Esophagus mucosa (tissue), 1 donor: ENCODE data around the gene LSM7. TPM values are rescaled to one million over a fixed set of nuclear protein-coding genes. Genes with fewer than 3 reads are reported as not detected.
A peak's percentile ranks its signal among the peaks of the same experiment; 100 is the strongest.
"Not testable (repeated sequence)": the region's sequence is repeated elsewhere in the genome, so short reads cannot be mapped to it uniquely, and the experiment has no call there.

ENCODE experiments used
- ATAC-seq: fragments of 200-7000 bp; cut with Tn5 transposase; one replicate; pipeline ENCODE4 v1.9.1; 2020
- total RNA-seq: library from RNA; stranded (reverse); gene quantifications from one replicate; pipeline ENCODE4 v1.2.4, GENCODE V29; 2023
- donor health status: DM: yes; HTN: yes; CAD: no.

Gene LSM7
- total RNA-seq, 1 donor from 2014 or later, result 98.9 TPM

- no peak for ATAC-seq
Observed at GRCh38 chr19:2355168-2356035, 27.0 kb upstream of the LSM7 start.

GRCh38 chr19:2354670-2355069 lies 26.3 kb upstream of the LSM7 start:
- no peak for ATAC-seq

DNA sequence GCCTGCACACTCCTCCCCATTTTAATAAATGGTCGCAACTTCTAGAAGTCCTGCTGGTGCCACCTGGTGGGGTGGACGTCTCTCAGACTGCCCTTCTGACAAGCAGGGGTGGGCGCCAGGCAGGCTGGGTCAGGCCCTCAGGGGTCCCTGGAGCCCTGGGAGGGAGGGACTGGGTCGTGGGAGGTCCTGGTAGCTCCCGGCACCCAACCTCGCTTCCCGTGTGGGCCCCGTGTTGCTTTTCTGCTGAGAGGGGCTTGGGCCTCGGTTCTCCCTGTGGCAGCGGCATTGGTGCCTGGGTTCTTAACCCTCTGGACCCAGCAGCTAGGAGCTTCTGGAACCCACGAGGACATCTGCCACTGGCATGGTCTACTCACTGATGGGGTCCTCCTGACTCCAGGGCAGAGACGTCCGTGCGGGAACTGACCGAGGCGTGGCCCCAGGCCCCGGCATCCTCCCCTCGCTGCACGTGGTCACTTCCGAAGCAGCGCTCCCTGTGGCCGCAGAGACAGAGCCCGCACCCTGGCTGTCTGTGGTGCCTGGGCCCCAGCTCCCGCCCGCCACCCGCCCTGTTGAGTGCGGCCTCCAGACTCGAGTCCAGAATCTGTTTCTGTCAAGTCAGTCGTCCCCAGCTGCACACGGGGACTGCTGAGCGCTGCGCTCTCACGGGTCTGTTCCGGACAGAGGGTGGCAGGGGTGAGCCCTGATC lies 25.7 kb upstream of the LSM7 start:
- no peak for ATAC-seq

DNA sequence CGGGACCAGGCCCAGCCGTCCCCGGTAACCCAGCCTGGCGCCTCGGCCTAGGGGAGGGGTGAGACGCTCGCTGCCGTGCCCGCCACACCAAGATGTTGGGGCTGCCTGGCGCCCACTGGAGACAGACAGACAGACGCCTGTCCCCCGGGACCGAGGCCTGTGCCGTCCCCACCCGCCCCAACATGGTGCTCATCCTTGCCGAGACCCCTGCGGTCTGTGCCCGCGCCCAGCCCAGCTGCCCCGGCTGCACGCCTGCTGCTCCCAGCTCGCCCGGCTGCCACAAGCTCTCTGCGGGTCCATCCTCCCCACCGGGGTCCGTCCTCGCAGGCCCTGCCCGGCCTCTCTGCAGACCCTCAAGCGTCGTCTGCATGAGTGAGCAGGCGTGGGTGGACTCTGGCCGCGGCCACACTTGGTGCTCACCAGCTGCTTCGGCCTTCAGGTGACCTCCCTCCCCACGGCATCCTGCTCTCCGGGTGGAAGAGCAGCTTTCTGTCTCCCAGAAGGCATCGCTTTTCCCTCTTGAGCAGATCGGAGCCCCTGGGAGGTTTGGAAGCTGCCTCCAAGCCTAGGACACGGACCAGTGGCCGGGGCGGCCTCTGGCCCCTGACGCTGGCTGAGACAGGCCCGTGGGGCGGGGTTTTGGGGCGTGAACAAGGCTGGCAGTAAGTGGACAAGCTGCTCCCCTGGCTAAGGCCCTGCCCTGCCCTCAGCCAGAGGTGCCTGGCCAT lies 24.9 kb upstream of the LSM7 start:
- ATAC-seq, result peak; percentile 14

DNA sequence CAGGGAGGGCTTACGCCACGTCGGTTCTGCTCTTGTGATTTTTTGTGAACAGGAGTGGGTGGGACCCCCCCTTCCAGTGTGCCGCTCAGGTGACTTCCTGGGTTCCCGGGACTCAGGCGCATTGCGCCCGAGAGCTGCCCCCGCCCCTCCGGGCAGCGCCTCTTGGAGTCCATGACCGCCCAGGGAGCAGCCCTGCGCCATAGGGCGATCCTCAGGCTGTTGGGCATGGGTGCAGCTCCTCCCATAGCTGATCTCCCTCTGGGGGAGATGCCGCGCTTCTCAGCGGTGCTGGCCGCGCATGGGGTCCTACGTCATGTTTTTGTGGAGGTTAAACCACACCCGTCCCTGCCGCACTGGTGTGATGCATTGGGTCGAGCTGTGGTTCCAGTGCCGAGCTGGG lies 23.7 kb upstream of the LSM7 start:
- ATAC-seq, result no peak

DNA sequence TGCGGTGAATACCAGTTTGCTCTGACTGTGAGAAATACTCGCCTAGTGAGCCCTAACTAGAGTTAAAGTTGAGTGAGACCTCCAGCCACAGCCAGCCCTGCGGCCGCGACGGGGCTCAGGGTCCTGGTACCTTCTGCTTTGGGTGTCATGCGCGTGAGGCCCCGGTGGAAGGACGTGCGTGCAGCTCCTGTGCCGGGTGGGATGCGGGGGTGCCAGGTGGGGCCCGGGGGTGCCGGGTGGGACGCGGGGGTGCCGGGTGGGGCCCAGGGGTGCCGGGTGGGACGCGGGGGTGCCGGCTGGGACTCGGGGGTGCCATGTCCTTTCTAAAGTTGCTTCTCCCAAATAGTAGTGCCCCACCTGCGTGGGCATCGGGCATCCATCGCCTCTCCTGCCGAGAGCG lies 23.2 kb upstream of the LSM7 start:
- peak; percentile 6 for ATAC-seq

- ATAC-seq, result no peak
Observed at GRCh38 chr19:2350656-2351055, 22.3 kb upstream of the LSM7 start.

DNA sequence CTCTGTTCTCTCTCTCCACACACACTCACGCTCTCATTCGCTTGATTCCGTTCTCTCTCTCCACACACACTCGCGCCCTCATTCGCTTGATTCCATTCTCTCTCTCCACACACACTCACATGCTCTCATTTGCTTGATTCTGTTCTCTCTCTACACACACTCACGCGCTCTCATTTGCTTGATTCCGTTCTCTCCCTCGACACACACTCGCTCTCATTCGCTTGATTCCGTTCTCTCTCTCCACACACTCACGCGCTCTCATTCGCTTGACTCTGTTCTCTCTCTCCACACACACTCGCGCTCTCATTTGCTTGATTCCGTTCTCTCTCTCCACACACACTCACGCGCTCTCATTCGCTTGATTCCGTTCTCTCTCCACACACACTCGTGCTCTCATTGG lies 21.4 kb upstream of the LSM7 start:
- not testable (repeated sequence) for ATAC-seq

DNA sequence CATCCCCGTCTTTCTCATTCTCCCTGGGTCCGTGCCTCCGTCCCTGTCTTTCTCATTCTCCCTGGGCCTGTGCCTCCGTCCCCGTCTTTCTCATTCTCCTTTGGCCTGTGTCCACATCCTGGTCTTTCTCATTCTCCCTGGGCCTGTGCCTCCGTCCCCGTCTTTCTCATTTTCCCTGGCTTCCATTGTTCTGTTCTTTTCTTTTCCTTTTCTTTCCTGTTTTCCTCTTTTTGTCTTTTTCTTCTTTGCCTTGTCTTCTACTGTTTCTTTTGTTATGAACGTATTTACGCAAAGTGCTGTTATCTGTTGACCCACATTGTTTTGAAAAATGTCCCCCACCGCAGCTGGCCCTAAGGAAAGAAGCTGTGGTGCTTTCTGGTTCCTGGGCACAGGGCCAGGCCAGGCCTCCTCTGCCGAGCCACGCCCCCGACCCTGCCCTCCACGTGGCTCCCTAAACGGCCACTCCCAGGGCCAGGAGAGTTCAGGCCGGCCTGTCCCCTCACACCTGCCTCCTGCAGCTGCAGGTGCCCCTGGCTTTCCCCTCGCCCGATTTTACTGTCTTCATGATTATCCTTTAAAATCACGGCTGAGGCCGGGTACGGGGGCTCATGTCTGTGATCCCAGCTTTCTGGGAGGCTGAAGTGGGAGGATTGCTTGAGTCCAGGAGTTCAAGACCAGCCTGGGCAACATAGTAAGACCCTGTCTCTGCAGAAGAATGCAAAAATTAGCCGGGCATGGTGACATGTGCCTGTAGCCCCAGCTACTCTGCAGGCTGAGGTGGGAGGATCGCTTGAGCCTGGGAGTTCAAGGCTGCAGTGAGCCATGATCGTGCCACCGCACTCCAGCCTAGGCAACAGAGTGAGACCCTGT lies 17.6 kb upstream of the LSM7 start:
- ATAC-seq, result peak; percentile 37

GRCh38 chr19:2345076-2345475 lies 16.7 kb upstream of the LSM7 start:
- peak; percentile 22 for ATAC-seq

- ATAC-seq, result no peak
Observed at GRCh38 chr19:2344381-2344870, 16.0 kb upstream of the LSM7 start.

- no peak for ATAC-seq
Observed at GRCh38 chr19:2343289-2343982, 15.1 kb upstream of the LSM7 start.

- no peak for ATAC-seq
Observed at GRCh38 chr19:2342656-2343288, 14.4 kb upstream of the LSM7 start.

- ATAC-seq, result no peak
Observed at GRCh38 chr19:2341982-2342381, 13.6 kb upstream of the LSM7 start.

GRCh38 chr19:2341244-2341751 lies 12.9 kb upstream of the LSM7 start:
- ATAC-seq, result no peak

DNA sequence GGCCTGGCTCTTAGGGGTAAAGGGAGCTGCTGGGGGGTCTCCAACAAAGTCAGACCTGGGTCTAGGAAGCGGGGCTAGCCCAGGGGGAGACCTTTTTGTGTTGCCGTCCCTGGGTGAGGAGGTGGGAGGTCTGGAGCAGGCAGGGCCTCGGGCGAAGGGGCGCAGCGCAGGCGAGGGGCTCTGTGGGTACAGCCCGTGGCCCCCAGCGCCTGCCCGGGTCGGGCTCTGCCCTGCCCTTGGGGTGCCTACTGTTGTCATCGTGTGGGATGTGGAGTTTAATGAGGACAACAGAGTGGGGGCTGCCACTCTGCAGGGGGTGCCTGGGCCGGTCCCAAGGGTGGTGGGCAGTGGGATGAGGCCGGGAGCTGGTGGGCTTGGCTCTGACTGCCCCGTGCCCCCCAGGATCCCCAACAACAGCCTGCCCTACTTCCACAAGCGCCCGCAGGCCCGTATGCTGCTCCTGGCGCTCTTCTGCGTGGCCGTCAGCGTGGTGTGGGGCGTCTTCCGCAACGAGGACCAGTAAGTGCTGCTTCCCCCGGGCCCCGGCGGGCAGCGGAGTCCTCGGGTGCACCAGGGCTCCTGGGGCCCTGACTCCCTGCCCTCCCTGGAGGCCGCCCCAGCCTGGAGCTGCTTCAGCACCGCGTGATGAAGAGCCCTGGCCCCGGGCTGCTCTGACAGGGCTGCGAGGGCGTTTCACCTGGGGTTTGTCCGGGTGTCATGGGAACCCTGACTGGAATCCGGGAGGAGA lies 12.3 kb upstream of the LSM7 start:
- no peak for ATAC-seq

DNA sequence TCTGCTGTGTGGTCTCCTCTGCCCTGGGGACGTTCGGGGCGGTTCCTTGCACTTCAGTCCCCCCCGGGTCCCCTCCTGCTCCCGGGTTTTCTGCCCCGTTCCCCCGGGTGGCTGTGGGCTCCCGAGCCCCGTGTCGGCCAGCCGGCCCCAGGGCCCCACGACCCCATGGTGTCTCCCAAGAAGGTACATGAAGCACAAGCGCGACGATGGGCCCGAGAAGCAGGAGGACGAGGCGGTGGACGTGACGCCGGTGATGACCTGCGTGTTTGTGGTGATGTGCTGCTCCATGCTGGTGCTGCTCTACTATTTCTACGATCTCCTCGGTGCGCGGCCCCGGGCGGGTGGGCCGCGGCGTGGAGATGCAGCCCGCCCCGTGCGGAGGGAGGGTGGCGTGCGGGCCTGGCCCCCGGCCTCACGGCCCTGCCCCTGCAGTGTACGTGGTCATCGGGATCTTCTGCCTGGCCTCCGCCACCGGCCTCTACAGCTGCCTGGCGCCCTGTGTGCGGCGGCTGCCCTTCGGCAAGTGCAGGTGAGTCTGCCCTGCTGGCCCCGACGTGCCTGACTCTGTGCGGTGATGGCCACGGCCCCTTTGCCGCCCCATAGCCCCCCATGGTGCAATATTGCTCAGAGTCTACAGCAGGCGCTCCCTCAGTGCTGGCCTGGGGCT lies 11.4 kb upstream of the LSM7 start:
- ATAC-seq, result no peak

DNA sequence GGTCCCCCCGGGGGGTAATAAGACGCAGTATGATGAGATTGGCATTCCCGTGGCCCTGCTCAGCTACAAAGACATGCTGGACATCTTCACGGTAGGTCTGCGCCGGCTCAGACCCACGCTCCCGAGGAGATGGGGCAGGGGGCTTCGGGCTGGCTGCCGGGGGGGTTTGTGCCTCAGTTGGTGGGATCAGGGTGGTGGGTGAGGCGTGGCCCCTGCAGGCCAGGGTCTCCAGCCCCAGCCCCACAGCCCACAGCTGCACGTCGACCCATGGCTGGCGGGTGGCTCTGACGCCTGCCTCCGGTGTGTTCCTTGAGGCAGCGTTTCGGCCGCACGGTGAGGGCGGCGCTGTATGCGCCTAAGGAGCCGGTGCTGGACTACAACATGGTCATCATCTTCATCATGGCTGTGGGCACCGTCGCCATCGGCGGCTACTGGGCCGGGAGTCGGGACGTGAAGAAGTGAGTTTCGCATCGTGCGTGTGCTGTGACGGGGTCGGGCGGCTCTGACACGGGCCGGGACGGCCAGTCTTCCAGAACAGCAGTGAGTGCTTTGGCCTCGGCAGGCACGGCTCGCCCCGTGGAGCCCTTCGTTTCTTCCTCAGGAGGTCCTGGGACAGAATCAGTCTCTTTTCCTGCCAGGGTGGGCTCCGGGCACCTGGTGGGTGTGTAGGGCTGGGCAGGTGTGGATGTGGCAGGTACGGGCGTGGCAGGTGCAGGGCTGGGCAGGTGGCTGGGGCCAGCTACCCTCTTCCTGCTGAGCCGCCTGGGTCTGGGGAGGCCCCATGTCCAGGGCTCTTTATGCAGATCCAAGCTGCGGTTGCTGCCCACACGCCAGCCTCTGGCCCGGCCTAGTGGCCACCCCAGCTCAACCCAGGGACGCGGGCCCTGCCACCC lies 10.6 kb upstream of the LSM7 start:
- ATAC-seq, result peak; percentile 2
